ENCODE measurements around the gene AHR.
"Not testable (repeated sequence)": the region's sequence is repeated elsewhere in the genome, so short reads cannot be mapped to it uniquely, and the experiment has no call there.

Gene AHR

DNA sequence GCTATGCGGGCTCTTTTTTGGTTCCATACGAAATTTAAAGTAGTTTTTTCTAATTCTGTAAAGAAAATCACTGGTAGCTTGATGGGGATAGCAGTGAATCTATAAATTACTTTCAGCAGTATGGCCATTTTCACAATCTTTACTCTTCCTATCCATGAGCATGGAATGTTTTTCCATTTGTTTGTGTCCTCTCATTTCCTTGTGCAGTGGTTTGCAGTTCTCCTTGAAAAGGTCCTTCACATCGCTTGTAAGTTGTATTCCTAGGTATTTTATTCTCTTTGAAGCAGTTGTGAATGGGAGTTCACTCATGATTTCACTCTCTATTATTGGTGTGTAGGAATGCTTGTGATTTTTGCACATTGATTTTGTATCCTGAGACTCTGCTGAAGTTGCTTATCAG is 51.9 kb downstream of the AHR start:
- not testable (repeated sequence) for H3K27me3 ChIP-seq (ENCODE audit: insufficient read depth, low read length); H3K4ac ChIP-seq (ENCODE audit: low read depth, low read length); H3K4me2 ChIP-seq (ENCODE audit: low read length); H2AFZ ChIP-seq (ENCODE audit: insufficient read depth, low read length, poor library complexity); H2BK12ac ChIP-seq (ENCODE audit: low read length); H3K27ac ChIP-seq (ENCODE audit: low read depth, low read length); H3K4me1 ChIP-seq (ENCODE audit: control insufficient read depth in 1 of 2, insufficient read depth in 2 of 2, low read length in 2 of 2); H3K79me1 ChIP-seq (ENCODE audit: low read length); H3K18ac ChIP-seq (ENCODE audit: low read length); H2BK120ac ChIP-seq (ENCODE audit: insufficient read depth, low read length, poor library complexity); H2AK5ac ChIP-seq (ENCODE audit: low read length); H3K4me3 ChIP-seq (ENCODE audit: low read depth, low read length); H4K8ac ChIP-seq (ENCODE audit: low read depth, low read length); H4K12ac ChIP-seq (ENCODE audit: low read depth, low read length); H3K79me2 ChIP-seq (ENCODE audit: control insufficient read depth, insufficient read depth, low read length, poor library complexity); H2BK5ac ChIP-seq (ENCODE audit: low read depth, low read length, poor library complexity); H4K91ac ChIP-seq (ENCODE audit: low read depth, low read length); H3K9me3 ChIP-seq (ENCODE audit: insufficient read depth, low read depth, low read length); H3K23ac ChIP-seq (ENCODE audit: low read length); H3K14ac ChIP-seq (ENCODE audit: low read length); DNase-seq; H3K36me3 ChIP-seq (ENCODE audit: control insufficient read depth in 1 of 2, insufficient read depth in 2 of 2, low read length in 2 of 2); H3K9ac ChIP-seq (ENCODE audit: low read length)
- no CpG with 5 or more reads among the region's 3 CpGs for WGBS (ENCODE audit: extremely low coverage, insufficient coverage, insufficient read length)

DNA sequence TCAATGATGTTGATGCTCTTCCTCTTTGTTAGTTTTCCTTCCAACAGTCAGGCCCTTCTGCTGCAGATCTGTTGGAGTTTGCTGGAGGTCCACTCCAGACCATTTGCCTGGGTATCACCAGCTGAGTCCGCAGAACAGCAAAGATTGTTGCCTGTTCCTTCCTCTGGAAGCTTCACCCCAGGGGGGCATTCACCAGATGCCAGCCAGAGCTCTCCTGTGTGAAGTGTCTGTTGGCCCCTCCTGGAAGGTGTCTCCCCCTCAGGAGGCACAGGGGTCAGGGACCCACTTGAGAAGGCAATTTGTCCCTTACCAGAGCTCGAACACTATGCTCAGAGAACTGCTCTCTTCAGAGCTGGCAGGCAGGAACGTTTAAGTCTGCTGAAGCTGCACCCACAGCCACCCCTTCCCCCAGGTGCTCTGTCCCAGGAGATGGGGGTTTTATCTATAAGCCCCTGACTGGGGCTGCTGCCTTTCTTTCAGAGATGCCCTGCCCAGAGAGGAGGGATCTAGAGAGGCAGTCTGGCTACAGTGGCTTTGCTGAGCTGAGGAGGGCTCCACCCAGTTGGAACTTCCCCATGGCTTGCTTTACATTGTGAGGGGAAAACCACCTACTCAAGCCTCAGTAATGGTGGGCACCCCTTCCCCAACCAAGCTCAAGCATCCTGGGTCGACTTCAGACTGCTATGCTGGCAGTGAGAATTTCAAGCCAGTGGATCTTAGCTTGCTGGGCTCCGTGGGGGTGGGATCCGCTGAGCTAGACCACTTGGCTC is 55.4 kb downstream of the AHR start:
- H2AK5ac ChIP-seq (ENCODE audit: low read length); H2BK120ac ChIP-seq (ENCODE audit: insufficient read depth, low read length, poor library complexity); H2AFZ ChIP-seq (ENCODE audit: insufficient read depth, low read length, poor library complexity); H3K27ac ChIP-seq (ENCODE audit: low read depth, low read length); H3K4me1 ChIP-seq (ENCODE audit: control insufficient read depth in 1 of 2, insufficient read depth in 2 of 2, low read length in 2 of 2); H3K9ac ChIP-seq (ENCODE audit: low read length); H3K9me3 ChIP-seq (ENCODE audit: insufficient read depth, low read depth, low read length); H3K4ac ChIP-seq (ENCODE audit: low read depth, low read length); H3K36me3 ChIP-seq (ENCODE audit: control insufficient read depth in 1 of 2, insufficient read depth in 2 of 2, low read length in 2 of 2); H3K18ac ChIP-seq (ENCODE audit: low read length); H4K91ac ChIP-seq (ENCODE audit: low read depth, low read length); H4K12ac ChIP-seq (ENCODE audit: low read depth, low read length); H2BK12ac ChIP-seq (ENCODE audit: low read length); H2BK5ac ChIP-seq (ENCODE audit: low read depth, low read length, poor library complexity); H3K79me1 ChIP-seq (ENCODE audit: low read length); H3K4me3 ChIP-seq (ENCODE audit: low read depth, low read length); DNase-seq; H3K79me2 ChIP-seq (ENCODE audit: control insufficient read depth, insufficient read depth, low read length, poor library complexity); H3K23ac ChIP-seq (ENCODE audit: low read length); H3K14ac ChIP-seq (ENCODE audit: low read length); H3K4me2 ChIP-seq (ENCODE audit: low read length); H4K8ac ChIP-seq (ENCODE audit: low read depth, low read length); H3K27me3 ChIP-seq (ENCODE audit: insufficient read depth, low read length): not testable (repeated sequence)
- no CpG with 5 or more reads among the region's 6 CpGs for WGBS (ENCODE audit: extremely low coverage, insufficient coverage, insufficient read length)

DNA sequence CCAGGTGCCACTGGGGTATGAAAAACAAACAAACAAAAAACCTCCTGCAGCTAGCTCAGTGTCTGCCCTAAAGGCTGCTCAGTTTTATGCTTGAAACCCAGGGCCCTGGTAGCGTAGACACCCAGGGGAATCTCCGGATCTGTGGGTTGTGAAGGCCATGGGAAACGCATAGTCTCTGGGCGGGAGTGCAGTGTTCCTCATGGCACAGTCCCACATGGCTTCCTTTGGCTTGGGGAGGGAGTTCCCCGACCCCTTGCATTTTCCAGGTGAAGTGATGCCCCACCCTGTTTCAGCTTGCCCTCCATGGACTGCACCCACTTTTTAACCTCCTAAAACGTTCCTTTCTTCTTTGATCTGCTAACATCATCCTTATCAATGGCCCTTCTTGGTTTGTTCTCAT is 56.0 kb downstream of the AHR start:
- peaks cover under 1% of the 10 kb centered on the region for H3K9me3 ChIP-seq (ENCODE audit: insufficient read depth, low read depth, low read length)
- no peak overlapping the region for H3K23ac ChIP-seq (ENCODE audit: low read length)
- no CpG with 5 or more reads among the region's 6 CpGs for WGBS (ENCODE audit: extremely low coverage, insufficient coverage, insufficient read length)

DNA sequence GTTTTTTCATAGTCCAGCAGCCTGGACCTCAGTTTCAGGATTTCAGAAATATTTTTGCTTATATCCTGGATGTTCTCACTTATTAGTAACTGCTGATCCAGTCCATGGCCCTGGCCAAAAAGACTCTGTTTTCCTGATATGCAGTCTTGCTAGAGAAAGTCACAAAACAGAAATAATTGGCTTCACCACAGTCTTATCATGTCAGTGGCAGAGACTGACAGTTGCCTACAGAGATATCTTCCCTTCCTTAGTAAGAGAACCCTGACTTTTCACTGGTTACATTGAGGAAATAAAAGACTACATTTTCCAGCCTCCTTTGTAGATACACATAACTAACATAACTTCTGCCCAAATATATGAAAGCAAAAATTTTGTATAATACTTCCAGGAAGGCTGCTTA is 56.6 kb downstream of the AHR start:
- H4K12ac ChIP-seq (ENCODE audit: low read depth, low read length), result no peak overlapping the region
- no peak overlapping the region for H2BK5ac ChIP-seq (ENCODE audit: low read depth, low read length, poor library complexity)
- no peaks in the 10 kb centered on the region for H3K27me3 ChIP-seq (ENCODE audit: insufficient read depth, low read length)
- DNase-seq, result no peak
- H3K36me3 ChIP-seq (ENCODE audit: control insufficient read depth in 1 of 2, insufficient read depth in 2 of 2, low read length in 2 of 2), result no peaks in the 10 kb centered on the region
- no peaks in the 10 kb centered on the region for H3K79me1 ChIP-seq (ENCODE audit: low read length)
- no peaks in the 10 kb centered on the region for H3K4me1 ChIP-seq (ENCODE audit: control insufficient read depth in 1 of 2, insufficient read depth in 2 of 2, low read length in 2 of 2)
- H3K4me3 ChIP-seq (ENCODE audit: low read depth, low read length), result no peak overlapping the region
- no peak overlapping the region for H3K14ac ChIP-seq (ENCODE audit: low read length)
- peaks cover 3% of the 10 kb centered on the region for H3K9me3 ChIP-seq (ENCODE audit: insufficient read depth, low read depth, low read length)
- no peak overlapping the region for H3K9ac ChIP-seq (ENCODE audit: low read length)
- H3K4ac ChIP-seq (ENCODE audit: low read depth, low read length), result no peak overlapping the region
- no peak overlapping the region for H3K4me2 ChIP-seq (ENCODE audit: low read length)
- no peak overlapping the region for H3K27ac ChIP-seq (ENCODE audit: low read depth, low read length)
- H4K91ac ChIP-seq (ENCODE audit: low read depth, low read length), result no peak overlapping the region
- H2AK5ac ChIP-seq (ENCODE audit: low read length), result no peak overlapping the region
- no peak overlapping the region for H3K23ac ChIP-seq (ENCODE audit: low read length)
- no peak overlapping the region for H2BK12ac ChIP-seq (ENCODE audit: low read length)
- H3K79me2 ChIP-seq (ENCODE audit: control insufficient read depth, insufficient read depth, low read length, poor library complexity), result no peaks in the 10 kb centered on the region
- no peak overlapping the region for H2BK120ac ChIP-seq (ENCODE audit: insufficient read depth, low read length, poor library complexity)
- H4K8ac ChIP-seq (ENCODE audit: low read depth, low read length), result no peak overlapping the region
- no peak overlapping the region for H2AFZ ChIP-seq (ENCODE audit: insufficient read depth, low read length, poor library complexity)
- no peak overlapping the region for H3K18ac ChIP-seq (ENCODE audit: low read length)

More for the DNA sequence above, 56.0 kb downstream of the AHR start:
- Histone ChIP-seq H3K14ac (ENCODE audit: low read length) (no peak overlapping the region), H3K9ac (ENCODE audit: low read length) (no peak overlapping the region), H2AK5ac (ENCODE audit: low read length) (no peak overlapping the region), H3K4me2 (ENCODE audit: low read length) (no peak overlapping the region), H3K36me3 (ENCODE audit: control insufficient read depth in 1 of 2, insufficient read depth in 2 of 2, low read length in 2 of 2) (no peaks in the 10 kb centered on the region), H3K4me3 (ENCODE audit: low read depth, low read length) (no peak overlapping the region), H4K91ac (ENCODE audit: low read depth, low read length) (no peak overlapping the region), H2BK5ac (ENCODE audit: low read depth, low read length, poor library complexity) (no peak overlapping the region), H3K27ac (ENCODE audit: low read depth, low read length) (no peak overlapping the region), H3K4ac (ENCODE audit: low read depth, low read length) (no peak overlapping the region), H3K4me1 (ENCODE audit: control insufficient read depth in 1 of 2, insufficient read depth in 2 of 2, low read length in 2 of 2) (no peaks in the 10 kb centered on the region), H2AFZ (ENCODE audit: insufficient read depth, low read length, poor library complexity) (no peak overlapping the region), H2BK120ac (ENCODE audit: insufficient read depth, low read length, poor library complexity) (no peak overlapping the region), H3K18ac (ENCODE audit: low read length) (no peak overlapping the region), H3K79me1 (ENCODE audit: low read length) (no peaks in the 10 kb centered on the region), H4K8ac (ENCODE audit: low read depth, low read length) (no peak overlapping the region), H3K79me2 (ENCODE audit: control insufficient read depth, insufficient read depth, low read length, poor library complexity) (no peaks in the 10 kb centered on the region), H2BK12ac (ENCODE audit: low read length) (no peak overlapping the region), H3K27me3 (ENCODE audit: insufficient read depth, low read length) (no peaks in the 10 kb centered on the region), H4K12ac (ENCODE audit: low read depth, low read length) (no peak overlapping the region)
- DNase-seq, result no peak
